ENCODE data around the gene FNDC8. TPM values are rescaled to one million over a fixed set of nuclear protein-coding genes. Genes with fewer than 3 reads are reported as not detected.

FNDC8 gene
- total RNA-seq, 4 donors from 2014 or later: not detected

- H3K4me3 ChIP-seq (replicated peaks in 1 of 3): no peak overlapping the region
- WGBS, 2 donors: 88 to 90% methylated on average over 12 to 13 of the region's 13 CpGs
- no peaks in the 10 kb centered on the region for H3K36me3 ChIP-seq
- no peaks in the 10 kb centered on the region for H3K9me3 ChIP-seq
- no peaks in the 10 kb centered on the region for H3K27me3 ChIP-seq
- no peak overlapping the region for H3K27ac ChIP-seq
- H3K4me1 ChIP-seq: no peaks in the 10 kb centered on the region
- no peak for TF ChIP-seq POLR2A (IDR thresholded peaks at IDR 0.05)
- no peak for DNase-seq
- intact Hi-C loops (cut with DNase I): no loop called here
These were observed 33.1 kb downstream of the FNDC8 start for GRCh38 chr17:35154196-35155165.

DNA sequence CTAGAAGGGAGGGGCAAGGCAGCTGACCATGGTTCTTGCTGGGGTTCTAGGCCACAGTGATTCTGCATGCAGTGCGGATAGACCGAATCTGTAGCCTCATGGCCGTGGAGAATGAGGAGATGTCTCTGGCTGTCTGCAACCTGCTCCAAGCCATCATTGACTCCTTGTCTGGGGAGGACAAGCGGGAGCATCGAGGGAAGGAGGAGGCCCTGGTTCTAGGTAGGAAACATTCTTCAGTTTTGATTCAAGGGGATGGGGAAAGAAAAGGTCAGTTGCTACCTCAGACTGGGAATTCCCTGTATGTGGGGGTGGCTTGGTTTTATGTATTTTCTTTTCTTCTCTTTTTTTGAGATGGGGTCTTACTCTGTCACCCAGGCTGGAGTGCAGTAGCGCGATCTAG lies 33.8 kb downstream of the FNDC8 start:
- Histone ChIP-seq H3K4me3 (replicated peaks in 1 of 3) (no peak overlapping the region), H3K4me1 (no peaks in the 10 kb centered on the region), H3K27me3 (no peaks in the 10 kb centered on the region), H3K27ac (no peak overlapping the region), H3K36me3 (no peaks in the 10 kb centered on the region), H3K9me3 (no peaks in the 10 kb centered on the region)
- no peak for TF ChIP-seq CTCF (IDR thresholded peaks at IDR 0.05)
- DNase-seq: no peak
- intact Hi-C loops (cut with DNase I): no loop called here
- WGBS, 2 donors: 92 to 95% methylated on average over 7 of the region's 7 CpGs

DNA sequence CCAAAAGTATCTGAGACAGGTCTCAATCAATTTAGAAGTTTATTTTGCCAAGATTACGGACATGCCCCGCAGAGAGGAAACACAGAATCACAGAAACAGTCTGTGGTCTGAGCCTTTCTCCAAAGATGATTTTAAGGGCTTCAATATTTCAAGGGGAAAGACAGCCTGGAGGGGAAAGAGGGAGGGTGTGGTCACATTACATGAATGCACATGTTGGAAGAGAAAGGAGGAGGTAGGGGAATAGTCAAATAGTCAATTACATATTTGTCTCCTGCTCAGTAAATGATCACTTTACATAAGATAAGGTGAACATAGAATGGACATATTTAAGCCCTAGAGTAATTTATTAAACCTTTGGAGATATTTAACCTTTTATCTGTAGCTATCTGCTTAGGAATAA lies 38.5 kb downstream of the FNDC8 start:
- Histone ChIP-seq H3K36me3 (no peaks in the 10 kb centered on the region), H3K4me1 (no peaks in the 10 kb centered on the region), H3K9me3 (no peaks in the 10 kb centered on the region), H3K27me3 (no peaks in the 10 kb centered on the region), H3K27ac (no peak overlapping the region), H3K4me3 (replicated peaks in 1 of 3) (no peak overlapping the region)
- intact Hi-C loops (cut with DNase I): no loop called here
- no peak for TF ChIP-seq CTCF (IDR thresholded peaks at IDR 0.05)
- TF ChIP-seq POLR2A (IDR thresholded peaks at IDR 0.05): no peak
- 81 to 87% methylated on average over 2 of the region's 2 CpGs for WGBS, 2 donors
- no peak for DNase-seq

DNA sequence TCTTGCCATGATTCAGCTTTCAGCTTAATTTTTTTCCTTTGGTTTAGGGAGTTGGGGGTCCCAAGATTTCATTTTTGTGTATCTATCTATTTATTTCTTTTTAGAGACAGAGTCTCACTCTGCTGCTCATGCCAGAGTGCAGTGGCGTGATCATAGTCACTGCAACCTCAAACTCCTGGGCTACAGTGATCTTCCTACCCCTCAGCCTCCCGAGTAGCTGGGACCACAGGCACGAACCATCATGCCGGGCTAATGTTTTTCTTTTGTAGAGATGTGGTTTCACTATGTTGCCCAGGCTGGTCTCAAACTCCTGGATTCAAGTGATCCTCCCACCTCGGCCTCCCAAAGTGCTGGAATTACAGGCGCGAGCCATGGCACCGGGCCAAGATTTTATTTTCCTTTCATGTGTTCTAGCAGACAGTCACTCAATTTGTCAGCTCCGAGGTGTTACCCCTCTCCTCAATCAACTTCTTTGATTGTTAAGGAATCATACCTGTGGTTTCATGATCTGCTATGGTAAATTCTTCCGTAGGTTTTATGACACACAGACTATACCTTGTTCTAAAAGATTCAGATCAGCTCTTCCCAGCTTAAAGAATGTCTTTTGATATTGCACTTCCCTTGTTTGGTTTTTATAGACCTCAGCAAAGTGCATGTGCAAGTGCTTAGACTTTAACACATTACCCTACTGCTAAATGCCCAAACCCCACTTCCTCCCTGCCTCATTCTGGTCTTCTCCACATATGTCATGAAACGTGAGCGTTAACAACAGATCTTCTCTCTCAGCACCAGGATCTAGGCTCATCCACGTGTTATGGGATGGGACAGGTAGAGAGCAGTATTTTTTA lies 39.2 kb downstream of the FNDC8 start:
- no peak for DNase-seq
- H3K4me3 ChIP-seq (replicated peaks in 1 of 3): no peak overlapping the region
- H3K9me3 ChIP-seq: no peaks in the 10 kb centered on the region
- intact Hi-C loops (cut with DNase I): no loop called here
- no peaks in the 10 kb centered on the region for H3K36me3 ChIP-seq
- H3K27me3 ChIP-seq: no peaks in the 10 kb centered on the region
- TF ChIP-seq POLR2A (IDR thresholded peaks at IDR 0.05) (no peak), CTCF (IDR thresholded peaks at IDR 0.05) (no peak)
- H3K27ac ChIP-seq: no peak overlapping the region
- WGBS, 2 donors: 76 to 77% methylated on average over 13 of the region's 13 CpGs
- no peaks in the 10 kb centered on the region for H3K4me1 ChIP-seq

DNA sequence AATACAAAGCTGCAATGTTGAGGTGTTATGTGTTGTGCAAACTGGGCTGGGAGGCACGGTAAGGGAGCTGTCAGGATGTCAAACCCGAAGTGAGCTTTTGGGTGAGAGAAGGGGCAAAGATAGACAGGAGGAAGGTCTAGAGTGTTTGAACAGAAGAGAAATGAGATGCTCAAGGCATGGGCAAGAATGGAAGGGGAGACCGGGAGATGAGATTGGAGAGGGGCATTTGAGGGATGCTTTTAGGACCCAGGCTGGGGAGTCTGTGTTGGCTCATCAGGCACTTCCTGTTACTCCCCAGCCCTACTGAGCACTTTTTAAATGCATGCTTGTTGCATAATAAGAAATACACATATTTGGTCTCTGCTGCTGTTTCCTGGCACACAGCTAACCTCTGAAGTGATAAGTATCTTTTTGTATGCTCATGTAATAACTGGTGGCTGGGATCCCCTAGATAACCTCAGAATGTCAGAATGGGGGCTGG lies 39.9 kb downstream of the FNDC8 start:
- H3K9me3 ChIP-seq: no peaks in the 10 kb centered on the region
- TF ChIP-seq POLR2A (IDR thresholded peaks at IDR 0.05) (no peak), CTCF (IDR thresholded peaks at IDR 0.05) (no peak)
- no peak overlapping the region for H3K27ac ChIP-seq
- H3K4me3 ChIP-seq (replicated peaks in 1 of 3): no peak overlapping the region
- no peak for DNase-seq
- no peaks in the 10 kb centered on the region for H3K4me1 ChIP-seq
- intact Hi-C loops (cut with DNase I): no loop called here
- 75 to 81% methylated on average over 3 of the region's 3 CpGs for WGBS, 2 donors
- no peaks in the 10 kb centered on the region for H3K36me3 ChIP-seq
- H3K27me3 ChIP-seq: no peaks in the 10 kb centered on the region
